Fibroblast of mammary gland (primary cell): ENCODE data around the gene MAPK14.

Source experiments
- DNase-seq: peaks from one replicate; pipeline ENCODE4 v3.0.0-alpha.2; 2010; ENCODE audit warnings: low read depth
- H3K4me3 ChIP-seq: 2 replicates; pipeline ENCODE4 v1.5.1; 2011; ENCODE audit warnings: low read depth, mild to moderate bottlenecking, low read length, moderate library complexity; ENCODE audit not compliant: control insufficient read depth
- CTCF ChIP-seq: conservative IDR thresholded peaks from 2 replicates; pipeline ENCODE4 v1.5.1; 2011; ENCODE audit warnings: low read depth, low read length, inconsistent platforms; ENCODE audit not compliant: control insufficient read depth, insufficient read depth

MAPK14 gene

GRCh38 chr6:36035225-36035624 is 7.6 kb downstream of the MAPK14 start:
- TF ChIP-seq CTCF, result no peak
- peak; percentile 17 for DNase-seq
- no peak overlapping the region for H3K4me3 ChIP-seq

GRCh38 chr6:36038120-36038876 is 10.7 kb downstream of the MAPK14 start:
- H3K4me3 ChIP-seq, result no peak overlapping the region
- TF ChIP-seq CTCF, result no peak
- no peak for DNase-seq

GRCh38 chr6:36039112-36039511 is 11.5 kb downstream of the MAPK14 start:
- no peak for TF ChIP-seq CTCF
- no peak for DNase-seq
- H3K4me3 ChIP-seq, result no peak overlapping the region

GRCh38 chr6:36040958-36041357 is 13.3 kb downstream of the MAPK14 start:
- DNase-seq, result no peak
- no peak for TF ChIP-seq CTCF
- H3K4me3 ChIP-seq, result no peak overlapping the region

- DNase-seq, result no peak
- H3K4me3 ChIP-seq, result no peak overlapping the region
- no peak for TF ChIP-seq CTCF
Measured at GRCh38 chr6:36042618-36043260, 15.1 kb downstream of the MAPK14 start.

- no peak for DNase-seq
- TF ChIP-seq CTCF, result no peak
- no peak overlapping the region for H3K4me3 ChIP-seq
Measured at GRCh38 chr6:36049582-36049981, 22.0 kb downstream of the MAPK14 start.
